SW 1271 (cell line): ENCODE measurements around the gene ZNF121.

Experiments used
- DNase-seq, 2 experiments: peaks; one replicate each; lab custom pipeline; 2025; lab: John Stamatoyannopoulos, UW

The ZNF121 gene

GRCh38 chr19:9538183-9539058 lies 45.9 kb downstream of the ZNF121 start, which contains the start of gene ZNF426:
ZNF426 (minus strand) TSS chr19:9538645; CDS start chr19:9536232, 2,413 bp downstream.
- DNase-seq = peak; percentile 47 to 68

- DNase-seq = no peak
Observed at GRCh38 chr19:9535934-9536333, 48.4 kb downstream of the ZNF121 start.

- peak in 1 of 2 experiments; percentile 12 for DNase-seq
Observed at GRCh38 chr19:9531933-9532332, 52.4 kb downstream of the ZNF121 start.

- DNase-seq = no peak
Observed at GRCh38 chr19:9528757-9529336, 55.5 kb downstream of the ZNF121 start.

GRCh38 chr19:9523885-9524474 lies 60.3 kb downstream of the ZNF121 start:
- no peak for DNase-seq
